Progenitor cell of endocrine pancreas (in vitro differentiated cells): ENCODE measurements around the gene ZFYVE21. TPM values are rescaled to one million over a fixed set of nuclear protein-coding genes. Genes with fewer than 3 reads are reported as not detected.

ENCODE experiments used
- DNase-seq: peaks from one replicate; pipeline ENCODE4 v3.0.0; 2021; ENCODE audit warnings: low spot score; ENCODE audit not compliant: unreplicated experiment
- H3K27ac Mint-ChIP-seq: 2 replicates; pipeline ENCODE4 v1.8.0; 2021; ENCODE audit warnings: mild to moderate bottlenecking, moderate library complexity, mixed read lengths
- H3K27me3 Mint-ChIP-seq: 2 replicates; pipeline ENCODE4 v1.8.0; 2021; ENCODE audit warnings: mixed read lengths
- H3K36me3 Mint-ChIP-seq: 2 replicates; pipeline ENCODE4 v1.8.0; 2022; ENCODE audit warnings: mixed read lengths; ENCODE audit not compliant: insufficient read depth
- H3K4me1 Mint-ChIP-seq: 2 replicates; pipeline ENCODE4 v1.8.0; 2021; ENCODE audit warnings: low read depth, mixed read lengths
- H3K4me3 Mint-ChIP-seq: 2 replicates; pipeline ENCODE4 v1.8.0; 2021; ENCODE audit warnings: low read depth, mild to moderate bottlenecking, moderate library complexity, mixed read lengths
- H3K9me3 Mint-ChIP-seq: 2 replicates; pipeline ENCODE4 v1.8.0; 2021; ENCODE audit warnings: low read depth, mixed read lengths
- CTCF ChIP-seq: fragments of 200-600 bp; sonication (generic); IDR thresholded peaks from one replicate; pipeline ENCODE4 v1.5.0; 2021; ENCODE audit warnings: antibody characterized with exemption, mild to moderate bottlenecking; ENCODE audit not compliant: unreplicated experiment
- total RNA-seq: library from RNA; stranded (reverse); gene quantifications from 2 replicates; pipeline ENCODE4 v1.2.1, GENCODE V29; 2021

Gene ZFYVE21
- total RNA-seq, 1 donor from 2014 or later = 47.2 TPM

DNA sequence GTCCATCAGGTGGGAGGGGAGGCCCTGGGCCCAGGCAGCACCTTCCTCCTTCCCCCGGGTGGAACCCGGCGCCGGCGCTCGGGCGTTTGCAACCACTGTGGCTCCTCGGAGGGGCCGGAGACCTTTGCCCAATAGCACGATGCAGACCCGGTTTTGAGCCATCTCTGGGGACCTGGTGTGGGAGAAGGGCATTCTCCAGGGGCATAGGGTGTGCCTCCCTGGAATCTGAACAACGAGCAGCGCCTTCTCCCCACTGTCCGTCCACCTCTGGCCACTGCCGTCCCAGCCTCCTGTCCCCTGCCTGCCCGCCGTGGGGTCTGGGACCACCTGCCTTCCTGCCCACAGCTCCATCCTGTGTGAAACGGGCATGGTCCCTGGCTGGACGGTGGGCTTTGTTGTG is 12.5 kb downstream of the ZFYVE21 start:
- DNase-seq = no peak
- peaks cover 14% of the 10 kb centered on the region for H3K4me1 Mint-ChIP-seq
- TF ChIP-seq CTCF = no peak
- H3K9me3 Mint-ChIP-seq = no peaks in the 10 kb centered on the region
- no peaks in the 10 kb centered on the region for H3K27me3 Mint-ChIP-seq
- H3K4me3 Mint-ChIP-seq = no peak overlapping the region
- H3K27ac Mint-ChIP-seq = no peak overlapping the region
- peaks cover 15% of the 10 kb centered on the region for H3K36me3 Mint-ChIP-seq

DNA sequence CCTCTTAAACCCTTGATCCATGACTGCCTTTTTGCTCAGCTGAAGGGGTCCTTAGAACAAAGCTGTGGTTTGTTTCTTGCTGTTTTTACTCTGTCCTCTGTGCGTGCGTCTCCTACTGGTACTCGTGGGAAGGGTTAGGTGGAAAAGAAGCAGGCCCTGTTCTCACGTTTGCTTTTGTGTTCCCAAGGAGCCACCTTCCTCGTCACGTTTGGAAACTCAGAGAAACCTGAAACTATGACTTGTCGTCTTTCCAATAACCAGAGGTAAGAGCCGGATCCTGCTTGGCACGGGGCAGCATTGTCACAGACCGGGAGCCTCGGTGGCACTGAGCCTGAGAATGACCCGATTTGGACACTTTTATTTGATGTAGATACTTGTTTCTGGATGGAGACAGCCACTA is 13.1 kb downstream of the ZFYVE21 start:
- Mint-ChIP-seq H3K27ac (no peak overlapping the region), H3K27me3 (no peaks in the 10 kb centered on the region), H3K4me3 (no peak overlapping the region), H3K36me3 (peaks cover 15% of the 10 kb centered on the region), H3K9me3 (no peaks in the 10 kb centered on the region), H3K4me1 (peaks cover 13% of the 10 kb centered on the region)
- no peak for DNase-seq
- no peak for TF ChIP-seq CTCF

DNA sequence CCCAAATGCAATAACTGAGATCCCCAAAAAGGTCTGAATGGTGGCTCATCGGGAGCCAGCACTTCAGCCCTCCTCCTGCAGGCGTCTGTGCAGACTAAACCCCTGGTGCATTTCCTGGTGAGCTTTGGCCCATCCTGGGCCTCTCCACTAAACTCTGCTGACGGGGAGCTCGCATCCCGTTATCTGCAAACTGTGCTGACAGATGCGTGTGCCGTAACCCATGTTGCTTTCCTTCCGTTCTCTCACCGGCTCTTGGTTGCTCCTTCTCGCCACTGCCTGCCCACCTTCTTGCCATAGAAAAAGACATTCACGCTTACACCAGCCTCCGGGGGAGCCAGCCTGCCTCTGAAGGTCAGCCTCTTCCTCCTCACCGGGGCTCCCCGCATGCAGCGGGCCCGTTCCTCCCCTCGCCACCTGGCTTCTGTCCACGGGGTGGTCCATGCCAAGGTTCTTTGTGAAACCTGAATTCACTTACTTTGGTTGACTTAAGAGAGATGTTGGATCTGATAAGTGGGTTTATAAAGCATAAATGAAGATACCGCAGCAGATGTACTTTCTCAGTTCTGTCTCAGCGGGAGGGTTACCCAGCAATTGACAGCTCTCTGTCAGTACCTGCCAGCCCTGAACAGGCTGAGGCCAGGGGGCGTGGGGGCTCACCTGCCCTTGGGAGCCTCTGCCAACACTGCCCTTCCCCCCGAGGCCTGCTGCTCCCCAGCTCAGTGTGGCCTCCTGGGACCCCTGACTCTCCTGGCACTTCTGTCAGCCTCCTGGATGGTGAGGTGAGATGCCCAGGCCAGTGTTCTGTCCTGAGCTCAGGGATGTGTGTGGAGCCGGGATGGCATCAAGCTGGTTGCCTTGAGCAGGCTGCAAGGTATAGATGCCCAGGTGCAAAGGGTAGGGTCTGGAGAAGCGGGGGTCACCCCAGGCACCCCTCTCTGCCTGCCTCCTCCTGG is 14.2 kb downstream of the ZFYVE21 start:
- Mint-ChIP-seq H3K4me1 (peaks cover 13% of the 10 kb centered on the region), H3K36me3 (peaks cover 18% of the 10 kb centered on the region), H3K9me3 (no peaks in the 10 kb centered on the region), H3K4me3 (no peak overlapping the region), H3K27me3 (no peaks in the 10 kb centered on the region), H3K27ac (no peak overlapping the region)
- no peak for TF ChIP-seq CTCF
- no peak for DNase-seq

- peaks cover 22% of the 10 kb centered on the region for H3K36me3 Mint-ChIP-seq
- H3K27ac Mint-ChIP-seq = no peak overlapping the region
- H3K4me3 Mint-ChIP-seq = no peak overlapping the region
- DNase-seq = no peak
- H3K27me3 Mint-ChIP-seq = no peaks in the 10 kb centered on the region
- H3K9me3 Mint-ChIP-seq = no peaks in the 10 kb centered on the region
- H3K4me1 Mint-ChIP-seq = peaks cover 13% of the 10 kb centered on the region
- TF ChIP-seq CTCF = no peak
Measured at GRCh38 chr14:103730490-103731035, 15.0 kb downstream of the ZFYVE21 start.

DNA sequence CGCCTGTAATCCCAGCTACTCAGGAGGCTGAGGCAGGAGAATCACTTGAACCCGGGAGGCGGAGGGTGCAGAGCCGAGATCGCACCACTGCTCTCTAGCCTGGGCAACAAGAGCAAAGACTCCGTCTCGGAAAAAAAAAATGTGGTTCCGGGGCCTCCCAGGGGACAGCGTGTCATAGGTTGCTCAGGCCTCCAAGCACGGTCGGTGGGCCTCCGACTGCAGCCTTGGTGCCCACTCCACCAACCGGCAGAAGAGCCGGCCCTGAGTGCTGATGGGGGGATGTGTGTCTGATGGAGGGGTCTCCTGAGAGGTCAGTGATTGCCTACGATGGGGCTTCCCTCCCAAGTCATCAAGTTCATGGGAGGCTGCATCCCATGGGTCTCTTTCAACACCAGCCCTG is 15.9 kb downstream of the ZFYVE21 start:
- DNase-seq = no peak
- no peaks in the 10 kb centered on the region for H3K27me3 Mint-ChIP-seq
- H3K36me3 Mint-ChIP-seq = peaks cover 22% of the 10 kb centered on the region
- H3K4me1 Mint-ChIP-seq = peaks cover 13% of the 10 kb centered on the region
- no peak overlapping the region for H3K27ac Mint-ChIP-seq
- TF ChIP-seq CTCF = no peak
- H3K9me3 Mint-ChIP-seq = no peaks in the 10 kb centered on the region
- no peak overlapping the region for H3K4me3 Mint-ChIP-seq
